GM21423 (cell line): ENCODE measurements around the gene VSTM2B.

Experiments used
- ATAC-seq: cut with Tn5 transposase; IDR thresholded peaks from one replicate; pipeline ENCODE4 v1.9.1; 2021; ENCODE audit warnings: mild to moderate bottlenecking, moderate library complexity; ENCODE audit not compliant: unreplicated experiment

The VSTM2B gene

DNA sequence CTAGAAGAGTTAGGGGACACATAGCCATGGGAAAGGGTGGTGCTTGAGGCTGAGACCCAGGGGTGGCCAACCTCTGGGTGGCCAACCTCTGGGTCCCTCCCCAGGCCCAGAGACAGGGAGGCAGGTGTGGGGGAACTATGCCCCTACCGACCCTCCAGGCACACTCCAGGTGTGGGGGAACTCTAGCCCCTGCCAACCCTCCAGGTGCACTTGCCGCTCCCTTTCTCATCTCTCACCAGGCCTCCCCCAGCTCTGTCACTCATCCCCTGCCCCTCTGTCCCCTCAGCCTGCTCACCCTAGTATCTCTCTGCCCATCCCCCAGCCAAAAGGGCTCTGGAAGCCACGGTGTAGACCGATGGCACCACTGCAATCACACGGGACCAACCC, 10.6 kb upstream of the VSTM2B start:
- no peak for ATAC-seq

GRCh38 chr19:29515706-29516357, 10.0 kb upstream of the VSTM2B start:
- no peak for ATAC-seq

DNA sequence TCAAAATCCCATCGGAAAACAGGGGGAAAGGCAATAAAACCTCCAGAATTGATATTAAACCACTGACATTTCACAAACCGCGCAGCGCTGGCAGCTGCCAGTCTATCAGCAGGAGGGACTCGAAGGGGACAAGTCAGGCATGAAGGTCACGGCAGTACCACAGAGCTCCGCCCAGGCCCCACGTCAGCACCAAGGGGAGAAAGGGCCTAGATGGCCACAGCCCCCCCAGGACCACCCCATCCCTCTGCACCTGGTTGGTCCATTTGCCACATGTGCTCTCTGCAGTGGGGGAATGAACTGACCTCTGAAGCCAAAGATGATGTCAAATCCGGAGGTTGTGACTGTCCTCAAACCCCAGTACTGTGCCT, 9.5 kb upstream of the VSTM2B start:
- no peak for ATAC-seq

DNA sequence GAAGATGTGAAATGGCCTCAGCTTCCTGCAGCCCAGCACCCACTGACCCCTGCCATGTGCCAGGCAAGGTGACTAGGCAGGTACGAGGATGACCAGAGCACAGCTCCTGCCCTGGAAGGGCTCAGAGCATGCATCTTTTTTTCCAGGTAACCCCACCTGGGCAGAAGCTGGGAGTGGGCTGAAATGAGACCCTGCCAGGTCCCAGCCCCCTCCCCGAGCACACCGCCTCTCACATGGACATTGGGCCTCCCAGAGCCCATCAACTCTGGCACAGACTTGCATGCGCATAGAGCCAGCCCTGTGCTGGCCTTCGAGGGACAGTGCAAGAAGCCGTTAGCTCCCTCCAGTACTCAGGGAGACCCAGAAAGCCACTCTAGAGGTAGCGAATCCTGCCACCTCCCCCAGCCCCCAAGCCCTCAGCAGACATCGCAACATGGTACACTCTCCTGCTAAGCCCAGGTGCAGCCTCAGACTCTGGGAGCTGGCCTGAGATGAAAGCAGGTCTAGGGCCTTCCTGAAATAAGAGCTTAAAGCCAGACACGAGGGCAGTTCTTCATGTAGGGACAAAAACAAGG, 8.9 kb upstream of the VSTM2B start:
- ATAC-seq = no peak

GRCh38 chr19:29517412-29517811, 8.4 kb upstream of the VSTM2B start:
- no peak for ATAC-seq

GRCh38 chr19:29517946-29518345, 7.8 kb upstream of the VSTM2B start:
- ATAC-seq = no peak

GRCh38 chr19:29519146-29519545, 6.6 kb upstream of the VSTM2B start:
- ATAC-seq = no peak

DNA sequence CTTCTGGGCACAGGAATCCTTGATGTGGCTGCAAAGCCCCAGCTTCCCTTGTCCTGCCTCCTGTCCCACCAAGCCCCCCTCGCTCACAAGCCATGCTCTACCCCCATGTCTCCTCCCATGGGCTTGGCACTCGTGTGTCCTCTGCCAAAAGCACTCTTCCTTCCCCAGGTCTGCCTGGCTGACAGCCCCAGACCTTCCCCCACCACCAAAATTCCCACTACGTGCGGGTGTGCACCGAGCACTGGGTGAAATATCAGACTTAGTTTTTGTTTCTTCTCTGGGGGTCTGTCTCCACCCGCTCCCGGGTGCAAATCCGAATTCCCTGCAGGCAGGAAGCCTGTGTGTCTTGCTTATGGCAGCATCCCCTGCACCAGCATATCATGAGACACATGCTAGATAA, 5.9 kb upstream of the VSTM2B start:
- no peak for ATAC-seq

GRCh38 chr19:29520390-29520789, 5.4 kb upstream of the VSTM2B start:
- ATAC-seq = no peak

DNA sequence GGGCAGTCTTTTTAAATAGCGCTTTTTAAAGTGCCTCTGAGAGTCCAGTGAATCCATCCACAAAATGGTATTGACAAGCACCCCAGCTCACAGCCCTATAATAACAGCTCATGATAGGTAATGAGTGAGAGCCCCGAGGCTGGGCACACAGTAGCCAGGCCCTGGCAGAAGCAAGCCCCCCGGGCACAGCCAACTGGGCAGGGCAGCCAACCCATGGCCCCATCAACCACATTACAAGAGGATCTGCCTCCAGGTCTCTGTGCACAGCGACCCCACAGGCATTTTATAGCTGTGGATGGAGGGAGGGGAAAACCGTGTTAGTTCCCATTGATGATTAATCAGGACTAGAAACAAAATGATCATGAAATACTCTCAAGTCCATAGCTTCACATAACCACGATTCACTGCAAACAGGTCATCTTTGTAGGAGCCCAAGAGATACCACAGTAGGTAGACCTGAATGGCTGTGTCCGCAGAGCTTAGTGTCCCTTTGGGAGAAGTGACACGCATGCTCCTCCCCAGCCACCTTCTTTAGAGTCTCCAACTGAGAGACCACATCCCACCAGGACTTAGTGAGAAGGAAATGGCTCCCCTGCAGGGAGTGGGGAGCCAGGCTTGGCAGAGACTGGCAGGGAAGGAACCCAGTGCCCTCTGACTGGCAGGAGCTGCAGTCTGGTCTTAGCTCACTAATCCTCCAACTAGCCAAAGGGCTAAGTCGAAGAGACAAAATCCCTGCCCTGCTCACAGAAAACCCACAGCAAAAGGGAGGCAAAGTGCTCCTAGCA, 4.3 kb upstream of the VSTM2B start:
- no peak for ATAC-seq

DNA sequence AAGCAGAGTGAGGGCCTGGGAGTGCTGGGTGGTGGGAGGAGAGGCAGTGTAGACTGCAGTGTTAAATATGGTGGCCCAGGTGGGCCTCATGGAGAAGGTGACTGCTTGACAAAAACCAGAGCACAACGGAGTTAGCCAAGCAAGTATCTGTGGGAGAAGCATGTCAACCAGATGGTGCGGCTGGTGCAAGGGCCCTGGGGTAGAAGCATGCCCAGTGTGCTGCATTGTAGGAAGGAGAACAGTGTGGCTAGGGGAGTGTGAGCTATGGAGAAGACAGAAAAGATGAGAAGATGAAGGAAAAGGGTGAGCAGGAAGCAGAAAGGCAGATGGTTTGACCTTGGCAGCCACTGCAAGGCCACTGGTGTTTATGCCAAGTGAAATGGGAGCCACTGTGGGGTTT, 2.2 kb upstream of the VSTM2B start:
- no peak for ATAC-seq

GRCh38 chr19:29524201-29524911, 1.4 kb upstream of the VSTM2B start:
- ATAC-seq = no peak

DNA sequence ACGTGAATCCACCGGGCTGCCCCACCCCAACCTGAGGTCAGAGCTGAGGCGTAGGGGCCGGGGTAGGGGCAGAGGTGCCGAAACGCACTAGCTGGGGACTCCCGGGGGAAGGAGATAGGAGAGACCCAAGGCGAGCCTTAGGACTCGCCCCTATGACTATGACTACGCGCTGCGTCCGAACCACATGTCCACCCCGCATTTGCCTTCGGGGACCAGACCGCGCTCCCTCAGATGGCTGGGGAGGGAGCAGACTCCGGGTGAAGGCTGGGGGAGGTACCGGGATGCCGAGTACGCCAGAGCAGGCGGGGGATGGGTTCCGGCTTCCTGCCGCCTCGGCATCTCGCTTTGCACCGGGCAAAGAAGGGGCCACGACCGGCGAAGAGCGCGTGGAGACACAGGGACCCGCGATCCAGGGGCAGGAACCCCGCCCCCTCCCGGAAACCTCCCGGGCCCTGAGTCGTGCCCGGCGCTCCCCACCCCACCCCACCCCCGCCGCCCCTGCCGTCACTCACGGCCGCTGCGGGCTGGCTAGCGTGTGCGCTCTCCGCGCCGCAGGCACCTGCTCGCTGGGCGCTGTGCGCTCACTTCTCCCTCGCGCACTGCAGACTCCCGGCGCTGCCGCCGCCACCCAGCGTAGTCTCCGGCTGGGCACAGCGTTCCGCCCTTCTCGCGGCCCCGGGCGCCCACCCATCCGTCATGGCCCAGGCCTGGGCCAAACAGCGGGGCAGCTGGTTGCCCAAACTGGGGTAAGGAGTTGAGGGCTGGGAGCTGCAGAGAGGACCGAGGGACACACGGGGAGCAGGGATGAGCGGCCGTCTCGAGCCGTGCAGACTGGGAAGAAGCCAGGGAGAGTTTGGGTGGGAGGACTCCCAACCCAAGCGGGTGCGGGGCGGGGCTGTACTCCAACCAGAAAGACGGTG, 622 bp upstream of the VSTM2B start:
- ATAC-seq = no peak

GRCh38 chr19:29526730-29527499, 1.1 kb downstream of the VSTM2B start:
- ATAC-seq = no peak

DNA sequence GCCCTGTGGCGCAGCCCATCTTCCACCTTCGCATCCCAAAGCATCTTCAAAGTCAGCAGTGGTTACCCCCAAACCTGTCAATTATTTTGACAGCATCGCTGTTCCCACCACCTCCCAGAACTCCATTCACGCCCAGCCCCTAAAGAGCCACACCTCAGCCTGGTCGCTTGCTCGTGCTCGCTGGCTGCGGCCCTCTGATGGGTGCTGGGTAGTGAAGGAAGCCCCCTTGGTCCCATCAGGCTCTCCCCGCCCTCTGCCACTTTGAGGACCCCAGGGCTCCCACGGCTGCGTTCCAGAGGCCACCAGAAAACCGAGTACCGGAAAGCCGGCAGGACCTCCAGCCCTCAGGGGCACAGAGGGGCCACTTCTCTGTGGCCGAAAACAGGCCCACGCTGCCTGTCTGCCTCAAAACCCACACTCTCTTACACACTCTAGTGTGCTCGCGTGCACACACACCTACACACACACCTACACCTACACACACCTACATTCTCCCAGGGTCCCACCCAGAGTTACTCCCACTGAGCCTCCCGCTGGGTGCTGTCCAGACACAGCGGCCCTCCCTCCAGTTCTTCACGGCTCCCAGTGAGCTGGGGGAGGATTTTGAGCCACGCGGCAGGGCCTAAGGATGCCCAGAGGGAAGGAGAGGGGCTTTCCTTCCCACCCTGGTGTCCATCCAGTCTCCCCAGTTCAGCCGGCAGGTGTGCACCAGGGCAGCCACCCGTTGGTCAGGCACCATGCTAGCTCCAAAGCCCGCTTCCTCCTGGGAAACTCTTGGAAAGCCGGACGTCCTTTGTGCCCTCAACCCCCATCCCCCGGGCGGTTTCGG, 1.9 kb downstream of the VSTM2B start:
- no peak for ATAC-seq

DNA sequence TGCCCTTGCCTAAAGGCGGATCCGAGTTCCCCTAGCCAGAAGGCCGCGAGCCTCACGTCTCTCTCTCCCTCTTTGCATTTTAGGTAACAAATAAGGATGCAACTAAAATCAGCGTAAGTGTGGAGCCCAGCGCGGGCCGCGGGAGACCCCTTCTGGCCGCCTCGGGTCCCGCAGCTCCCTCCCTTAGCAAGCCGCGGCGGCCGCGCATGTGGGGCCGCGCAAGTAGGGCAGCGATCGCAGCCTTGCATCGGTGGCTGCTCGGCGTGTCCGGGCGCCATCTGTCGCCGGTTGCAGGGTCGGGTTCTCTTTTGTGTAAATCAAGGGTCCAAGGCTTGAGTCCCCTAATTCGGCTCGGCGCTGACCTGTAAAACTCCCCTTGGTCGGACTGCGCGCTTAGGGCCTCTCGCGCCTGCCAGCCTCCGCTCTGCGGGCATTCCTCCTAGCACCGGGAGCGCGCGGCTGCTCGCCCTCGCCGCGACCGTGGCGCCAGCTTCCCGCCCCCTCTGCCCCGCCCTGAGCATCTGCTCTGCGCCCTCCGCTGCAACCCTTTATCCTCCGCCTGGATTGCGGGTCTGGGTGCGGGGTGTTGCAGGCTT, 2.7 kb downstream of the VSTM2B start:
- ATAC-seq = peak; percentile 61

DNA sequence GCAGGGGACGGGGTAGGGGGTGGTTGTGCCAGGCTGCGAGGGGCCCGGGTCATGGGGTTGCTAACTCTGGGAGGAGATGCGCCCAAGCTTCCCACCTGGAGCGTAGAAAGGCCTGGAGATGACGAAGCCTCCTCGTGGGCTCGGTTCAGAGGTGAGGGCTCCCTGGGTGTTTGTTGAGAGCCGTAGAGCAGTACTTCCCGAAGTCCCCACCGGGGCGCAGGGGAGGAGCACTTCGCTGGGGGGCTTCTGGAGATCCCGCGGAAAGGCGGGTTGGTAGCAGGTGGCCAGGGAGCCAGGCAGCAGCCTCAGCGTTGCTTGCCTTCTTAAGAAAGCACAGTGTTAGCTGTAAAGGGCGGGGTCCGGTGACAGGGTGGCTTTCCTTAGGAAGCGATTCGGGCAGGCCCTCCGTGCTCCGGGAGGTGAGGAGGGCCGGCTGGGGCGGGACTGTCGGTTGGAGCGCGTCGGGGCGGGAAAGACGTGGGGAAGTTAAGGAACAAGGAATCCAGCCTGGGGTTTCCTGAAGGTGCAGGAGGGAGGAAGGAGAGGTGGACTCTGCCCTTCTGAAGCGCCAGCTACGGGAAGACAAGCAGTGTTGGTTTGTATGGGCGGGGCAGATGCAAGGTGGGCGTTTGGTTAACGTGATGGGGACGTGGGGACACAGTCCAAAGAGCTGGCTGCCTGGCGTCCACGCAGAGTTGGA, 3.3 kb downstream of the VSTM2B start:
- ATAC-seq = no peak
